NOMO-1 treated with DMSO at 0.1 percent for 48 hours (cell line): ENCODE measurements around the gene C16orf90.

ENCODE experiments used
- DNase-seq: peaks from one replicate; lab custom pipeline; 2025; ENCODE audit not compliant: unreplicated experiment; lab: John Stamatoyannopoulos, UW

Gene C16orf90

DNA sequence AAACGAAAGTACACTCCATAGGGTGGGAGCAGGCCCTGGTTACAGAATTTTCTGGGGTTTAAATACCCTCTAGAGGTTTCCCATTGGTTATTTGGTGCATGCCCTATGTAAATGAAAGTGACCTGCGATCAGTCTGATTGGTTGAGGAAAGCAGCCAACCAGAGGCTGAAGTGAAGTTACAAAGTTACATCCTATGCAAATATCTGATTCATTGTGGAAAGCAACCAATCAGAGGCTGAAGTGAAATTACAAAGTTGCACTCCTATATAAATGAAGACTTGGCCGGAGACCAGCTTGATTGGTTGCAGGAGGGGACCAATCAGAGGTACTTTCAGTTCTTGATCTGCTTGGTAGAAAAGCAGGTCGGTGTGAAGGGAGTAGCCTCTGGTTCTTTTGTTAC lies 27.4 kb downstream of the C16orf90 start:
- DNase-seq: no peak

DNA sequence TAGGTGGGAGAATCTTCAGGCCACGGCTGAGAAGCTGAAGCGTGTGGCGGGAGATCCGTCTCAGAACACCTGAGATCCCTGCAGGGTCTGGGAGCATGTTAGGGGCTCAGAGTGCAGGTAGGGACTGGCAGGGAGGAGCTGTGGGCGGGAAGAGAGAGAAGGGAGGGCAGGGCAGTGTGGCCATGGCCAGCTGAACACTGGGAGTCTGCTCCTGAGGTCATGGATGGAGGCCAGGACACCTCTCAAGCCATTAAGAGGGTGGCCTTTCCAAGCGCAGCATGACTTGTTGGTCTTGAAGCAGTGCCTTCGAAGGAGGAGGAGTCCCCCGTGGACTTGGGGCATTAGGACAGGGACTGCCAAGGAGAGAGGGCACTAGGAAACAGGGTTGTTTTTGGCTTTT lies 28.1 kb downstream of the C16orf90 start:
- no peak for DNase-seq

DNA sequence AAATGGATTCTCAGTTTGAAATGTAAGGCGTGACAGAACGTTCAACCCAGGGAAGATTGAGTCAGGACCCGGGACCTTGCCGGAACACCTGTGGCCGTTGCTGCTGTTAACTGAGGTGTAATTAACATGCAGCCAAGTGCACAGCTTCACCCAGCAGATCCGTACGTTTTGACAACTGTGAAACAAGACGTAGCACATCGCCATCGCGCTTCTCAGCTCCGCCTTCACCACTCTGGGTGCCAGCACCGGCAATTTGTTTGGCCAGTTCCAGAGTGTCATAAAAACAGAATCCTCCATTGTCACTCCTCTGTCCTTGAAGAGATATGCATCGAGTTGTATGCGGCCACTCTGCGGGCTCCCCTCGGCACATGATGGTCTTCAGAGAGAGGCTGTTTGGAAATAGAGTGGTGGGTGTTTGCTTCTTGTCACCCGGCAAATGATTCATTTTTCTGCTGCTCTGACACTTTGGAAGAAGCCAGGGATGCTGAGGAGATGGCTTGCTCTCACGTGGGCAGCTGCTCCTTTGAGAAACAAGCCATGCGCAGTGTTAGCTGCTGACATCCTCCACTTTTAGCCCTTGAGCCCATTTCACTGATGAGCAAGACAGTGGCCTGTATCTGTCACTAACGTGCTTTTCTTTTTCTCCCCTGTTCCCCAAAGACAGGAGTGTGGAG lies 29.2 kb downstream of the C16orf90 start:
- no peak for DNase-seq

DNA sequence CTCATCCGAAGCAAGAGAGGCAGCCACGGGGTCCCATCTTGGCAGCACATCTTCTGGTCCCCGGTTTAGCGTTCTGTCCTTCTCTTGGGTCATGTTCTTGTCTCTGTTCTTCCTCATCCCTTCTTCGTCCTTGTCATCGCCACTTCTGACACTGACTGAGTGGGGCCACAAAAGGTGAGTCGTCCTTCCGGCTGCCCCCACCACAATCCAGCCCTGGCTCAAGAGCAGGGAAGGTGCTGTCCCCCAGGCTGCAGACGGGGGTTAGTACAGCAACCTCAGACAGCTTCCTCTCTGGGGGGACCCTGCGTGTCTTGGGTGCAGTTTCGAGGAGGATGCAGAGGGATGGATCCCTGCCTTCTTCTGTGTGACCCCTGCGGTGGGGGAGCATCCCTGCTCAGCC lies 30.0 kb downstream of the C16orf90 start:
- DNase-seq: no peak

DNA sequence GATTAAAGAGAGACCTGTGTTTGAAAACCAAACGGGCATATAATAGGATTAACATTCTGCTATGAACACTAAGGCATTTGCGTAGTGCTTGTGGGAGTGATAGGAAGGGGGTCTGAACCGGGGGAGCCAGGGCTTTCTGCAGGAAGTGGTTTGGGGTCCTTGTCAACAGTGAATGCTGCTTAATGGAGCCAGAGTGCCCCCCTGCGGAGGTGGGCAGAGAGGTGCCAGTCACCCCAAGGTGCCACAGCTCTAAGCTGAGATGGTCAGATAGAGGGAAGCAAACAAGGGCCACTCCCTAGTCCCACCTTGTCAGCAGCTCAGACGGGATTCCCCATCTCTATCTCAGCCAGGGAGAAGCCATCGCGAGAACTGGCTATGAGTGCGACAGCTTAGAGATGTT lies 34.1 kb downstream of the C16orf90 start:
- no peak for DNase-seq

DNA sequence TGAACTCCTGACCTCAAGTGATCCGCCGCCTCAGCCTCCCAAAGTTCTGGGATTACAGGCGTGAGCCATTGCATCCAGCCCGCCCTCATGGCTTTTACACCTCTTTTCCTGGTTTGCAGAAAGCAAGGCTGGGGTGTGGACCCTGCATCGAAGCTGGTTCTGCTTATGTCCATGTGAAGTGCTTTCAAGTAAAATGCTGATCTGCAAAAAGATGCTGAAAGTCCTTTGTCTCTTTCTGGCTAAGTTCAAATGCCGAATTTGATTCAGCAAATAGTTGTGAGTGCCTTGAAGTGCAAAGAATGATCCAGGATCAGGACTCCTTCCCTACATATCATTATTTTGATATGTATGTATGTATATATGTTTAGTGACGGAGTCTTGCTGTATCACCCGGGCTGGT lies 34.7 kb downstream of the C16orf90 start:
- no peak for DNase-seq

DNA sequence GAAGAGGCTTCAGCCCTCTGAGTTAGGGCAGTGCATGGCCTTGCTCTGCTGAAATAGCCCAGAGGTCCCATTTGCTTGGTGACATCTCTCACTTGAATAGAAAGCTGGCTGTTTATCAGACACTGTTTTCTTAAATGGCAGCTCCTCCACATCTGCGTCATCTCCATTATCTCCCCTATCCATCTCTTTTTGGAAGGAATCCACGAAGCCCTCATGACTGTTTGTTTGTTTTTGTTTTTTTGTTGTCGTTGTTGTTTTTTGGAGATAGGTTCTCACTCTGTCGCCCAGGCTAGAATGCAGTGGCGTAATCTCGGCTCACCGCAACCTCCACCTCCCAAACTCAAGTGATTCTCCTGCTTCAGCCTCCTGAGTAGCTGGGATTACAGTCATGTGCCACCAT lies 35.2 kb downstream of the C16orf90 start:
- no peak for DNase-seq

DNA sequence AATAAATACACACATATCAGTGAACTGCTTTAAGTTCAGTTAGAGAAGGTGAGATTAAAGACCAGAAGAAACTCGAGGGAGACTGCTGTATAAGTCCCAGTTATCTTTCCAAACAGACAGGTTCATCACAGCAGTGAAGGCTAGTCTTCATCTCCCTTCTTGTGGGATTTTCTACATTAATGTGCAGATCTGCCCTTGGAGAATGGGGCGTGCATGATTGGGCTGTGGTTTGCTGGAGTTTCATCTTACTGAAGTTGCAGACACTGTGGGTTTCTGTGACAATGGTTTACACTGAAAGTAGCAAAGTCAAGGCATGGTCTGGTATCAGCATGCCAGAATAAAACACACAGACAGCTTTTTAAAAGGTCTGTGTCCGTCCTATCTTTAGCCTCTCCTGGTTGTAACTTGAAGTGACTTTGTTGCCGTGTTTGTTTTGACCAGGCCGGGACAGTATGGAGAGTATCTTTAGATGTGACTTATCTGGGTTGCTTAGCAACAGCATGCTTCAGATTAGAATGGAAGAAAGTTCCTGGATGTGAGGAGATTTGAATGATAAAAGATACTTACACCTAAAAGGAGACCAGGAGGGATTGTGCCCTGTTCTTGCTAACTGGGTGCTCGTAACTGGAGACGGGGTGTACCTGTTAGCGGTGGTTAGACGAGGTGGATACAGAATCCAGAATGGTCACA lies 35.7 kb downstream of the C16orf90 start:
- DNase-seq: no peak

DNA sequence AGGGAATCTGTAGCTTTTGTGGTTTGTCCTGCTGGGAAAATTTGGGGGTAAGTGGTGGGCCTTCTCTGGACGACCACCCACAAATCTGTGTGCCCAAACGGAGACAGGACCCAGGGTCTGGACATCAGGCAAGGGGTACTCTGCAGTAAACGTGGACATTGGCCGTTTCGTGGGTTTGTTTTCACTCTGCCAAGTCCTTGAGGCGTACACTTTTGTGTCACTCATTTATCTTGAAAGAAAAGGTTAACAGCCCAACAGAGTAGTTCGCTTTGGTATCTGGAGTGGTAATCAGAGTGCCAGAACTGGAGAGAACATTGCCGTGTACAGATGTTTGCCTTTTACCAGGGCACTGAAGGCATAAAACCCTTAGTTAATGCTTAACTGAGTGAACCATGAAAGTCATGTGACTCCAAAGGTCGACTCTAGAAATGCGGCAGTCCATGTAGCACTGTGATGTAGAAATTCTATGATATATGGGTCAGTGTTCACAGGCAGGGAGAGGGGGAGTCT lies 36.4 kb downstream of the C16orf90 start:
- peak; percentile 23 for DNase-seq

DNA sequence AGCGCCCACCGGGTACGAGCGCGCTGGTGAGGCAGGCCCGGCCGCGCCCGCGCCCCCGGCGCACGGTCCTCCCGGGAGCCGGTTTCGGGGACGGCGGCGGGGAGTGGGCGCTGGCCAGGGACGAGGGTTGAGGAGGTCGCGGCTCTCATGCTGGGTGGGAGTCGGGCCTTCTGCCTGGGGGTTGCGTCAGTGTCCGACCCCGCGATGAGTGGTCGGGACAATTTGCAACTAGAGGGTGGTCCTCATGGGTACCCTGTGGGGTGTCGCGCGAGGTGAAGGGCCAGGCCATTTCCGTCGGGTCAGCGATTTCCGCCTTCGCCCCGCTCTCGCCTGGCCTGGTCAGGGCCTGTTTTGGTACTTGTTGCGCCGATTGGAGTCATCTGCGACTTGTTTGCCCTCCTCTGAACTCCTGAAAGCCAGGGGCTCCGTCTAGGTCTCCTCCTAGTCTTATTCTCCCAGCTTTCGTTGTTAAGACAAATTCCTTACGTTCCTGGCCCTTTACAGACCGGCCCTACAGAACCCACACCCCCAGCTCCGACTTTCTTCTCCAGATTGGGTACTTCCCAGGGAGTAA lies 36.9 kb downstream of the C16orf90 start:
- no peak for DNase-seq

DNA sequence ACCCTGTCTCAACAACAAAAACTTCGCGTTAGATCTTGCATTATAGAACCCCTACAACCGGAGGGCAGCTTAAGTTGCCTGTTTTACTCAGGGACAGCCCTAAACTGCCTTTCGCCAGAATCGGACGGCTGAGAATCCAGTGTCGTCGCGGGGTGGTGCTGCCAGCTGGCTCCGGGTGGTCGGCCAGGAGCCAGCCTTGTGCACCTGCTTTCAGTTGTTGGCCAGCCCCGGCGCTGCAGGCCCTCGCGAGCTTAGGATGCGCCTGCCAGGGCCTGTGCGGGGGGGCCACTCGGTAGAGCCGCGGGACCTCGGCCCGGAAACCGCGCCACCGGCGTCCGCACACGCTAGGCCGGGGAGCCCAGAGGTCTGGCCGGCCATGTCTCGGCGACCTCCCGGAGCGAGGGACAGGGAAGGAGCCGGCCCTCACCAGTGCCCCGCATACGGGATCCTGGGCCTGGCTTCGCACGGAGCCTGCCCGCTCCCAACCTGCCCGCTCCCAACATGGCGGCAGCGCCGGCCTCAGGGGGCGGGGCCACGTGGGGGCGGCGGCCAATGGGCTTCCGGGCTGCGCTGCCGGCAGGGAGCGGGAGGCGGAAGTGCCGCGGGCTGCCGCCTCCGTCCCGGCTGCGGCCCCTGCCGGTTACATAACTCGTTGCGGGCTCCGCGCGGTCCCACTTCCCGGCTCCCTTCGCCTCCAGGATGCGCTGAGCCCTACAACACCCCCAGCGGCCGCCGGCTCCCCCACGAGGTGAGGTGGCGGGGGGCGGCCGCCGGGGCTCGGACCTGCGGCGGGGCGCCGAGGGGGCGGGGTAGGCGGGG lies 37.6 kb downstream of the C16orf90 start:
- DNase-seq: peak; percentile 81

DNA sequence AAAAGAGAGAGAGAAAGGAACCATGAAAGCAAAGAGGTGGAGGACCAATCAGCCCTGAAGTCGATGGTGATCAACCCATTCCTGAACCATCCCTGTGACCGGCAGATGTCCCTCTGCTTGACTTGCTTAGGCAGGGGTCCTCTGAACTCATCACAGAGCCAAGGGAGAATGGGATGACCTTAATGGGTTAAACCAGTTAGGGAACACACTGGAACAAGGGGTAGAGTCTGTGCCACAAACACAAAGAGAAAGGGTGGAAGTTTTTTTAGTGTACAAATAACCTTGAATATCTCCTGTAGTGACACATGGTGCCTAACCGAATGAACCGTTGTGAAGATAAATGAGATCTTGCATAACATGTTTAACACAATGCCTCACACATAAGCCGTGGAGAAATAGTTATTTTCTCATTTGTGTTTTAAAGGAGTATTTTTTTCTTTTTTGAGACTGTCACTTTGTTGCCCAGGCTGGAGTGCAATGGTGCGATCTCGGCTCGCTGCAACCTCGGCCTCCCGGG lies 40.6 kb downstream of the C16orf90 start:
- peak; percentile 14 for DNase-seq

DNA sequence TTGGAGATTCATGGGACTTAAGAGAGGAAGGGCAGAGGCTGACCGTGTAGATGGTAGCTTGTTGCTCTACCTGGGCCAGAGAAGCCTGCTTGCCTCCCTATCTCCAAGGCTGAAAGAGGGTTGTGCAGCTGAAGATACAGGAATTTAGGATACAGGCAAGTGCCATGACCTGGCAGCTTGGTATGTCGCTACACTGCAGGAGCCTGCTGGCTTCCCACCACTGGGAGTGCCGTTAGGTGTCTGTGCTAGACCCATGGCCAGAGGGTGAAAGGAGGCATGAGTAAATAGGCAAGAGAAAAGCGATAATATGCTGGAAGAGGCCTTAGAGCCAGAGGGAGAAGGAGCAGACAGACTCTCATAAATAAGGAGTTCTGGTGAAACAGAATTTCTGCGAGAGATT lies 41.2 kb downstream of the C16orf90 start:
- no peak for DNase-seq

DNA sequence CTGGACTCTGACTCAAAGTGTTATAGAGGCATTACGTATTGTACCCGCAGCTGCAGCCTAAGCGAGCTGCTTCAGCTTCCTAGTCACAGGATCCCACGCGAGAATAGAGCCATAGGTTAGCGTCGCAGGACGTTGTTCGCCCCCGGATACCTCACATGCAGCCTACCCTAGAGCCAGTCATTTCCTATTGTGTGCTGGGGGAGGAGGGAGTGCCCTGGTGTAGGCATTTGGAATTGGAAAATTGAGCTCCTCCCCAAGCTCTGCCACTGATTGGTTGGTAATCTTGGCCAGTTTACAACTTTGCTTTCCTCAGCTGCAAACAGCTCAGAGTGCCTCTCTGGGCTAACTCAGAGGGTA lies 51.3 kb downstream of the C16orf90 start:
- peak; percentile 10 for DNase-seq
